Chondrocyte (in vitro differentiated cells): Measurements from ENCODE around the gene PDIA4. TPM values are rescaled to one million over a fixed set of nuclear protein-coding genes. Genes with fewer than 3 reads are reported as not detected.
A peak's percentile ranks its signal among the peaks of the same experiment; 100 is the strongest.
"Not testable (repeated sequence)": the region's sequence is repeated elsewhere in the genome, so short reads cannot be mapped to it uniquely, and the experiment has no call there.

Source experiments
- DNase-seq: peaks from one replicate; pipeline ENCODE4 v3.0.0; 2021; ENCODE audit warnings: mixed read lengths, low spot score
- H3K27ac Mint-ChIP-seq: one replicate; pipeline ENCODE4 v1.8.0; 2021; ENCODE audit warnings: mild to moderate bottlenecking, moderate library complexity, mixed read lengths; ENCODE audit not compliant: unreplicated experiment
- H3K27me3 Mint-ChIP-seq: 2 replicates; pipeline ENCODE4 v1.8.0; 2021; ENCODE audit warnings: low read depth, mixed read lengths
- H3K36me3 Mint-ChIP-seq: 2 replicates; pipeline ENCODE4 v1.8.0; 2021; ENCODE audit warnings: low read depth, mixed read lengths
- H3K4me1 Mint-ChIP-seq: 2 replicates; pipeline ENCODE4 v1.8.0; 2021; ENCODE audit warnings: low read depth, mild to moderate bottlenecking, mixed read lengths
- H3K4me3 Mint-ChIP-seq: one replicate; pipeline ENCODE4 v1.8.0; 2021; ENCODE audit warnings: mild to moderate bottlenecking, moderate library complexity, mixed read lengths; ENCODE audit not compliant: unreplicated experiment
- H3K9me3 Mint-ChIP-seq: 2 replicates; pipeline ENCODE4 v1.8.0; 2021; ENCODE audit warnings: low read depth, mixed read lengths
- CTCF ChIP-seq: fragments of 200-600 bp; sonication (generic); IDR thresholded peaks from 2 replicates; pipeline ENCODE4 v1.5.0; 2021; ENCODE audit warnings: antibody characterized with exemption, mild to moderate bottlenecking, moderate library complexity
- total RNA-seq: library from RNA; stranded (reverse); gene quantifications from 3 replicates; pipeline ENCODE4 v1.2.1, GENCODE V29; 2021

PDIA4 gene
- total RNA-seq, 1 donor from 2014 or later, result 140 TPM

- TF ChIP-seq CTCF, result no peak
- H3K27ac Mint-ChIP-seq, result no peak overlapping the region
- no peak for DNase-seq
- peaks cover 25% of the 10 kb centered on the region for H3K4me1 Mint-ChIP-seq
- H3K36me3 Mint-ChIP-seq, result peaks cover 17% of the 10 kb centered on the region
- H3K27me3 Mint-ChIP-seq, result no peaks in the 10 kb centered on the region
- no peaks in the 10 kb centered on the region for H3K9me3 Mint-ChIP-seq
- no peak overlapping the region for H3K4me3 Mint-ChIP-seq
Observed at GRCh38 chr7:149020483-149020882, 7.8 kb downstream of the PDIA4 start.

- Mint-ChIP-seq H3K27ac (no peak overlapping the region), H3K4me1 (peaks cover 4% of the 10 kb centered on the region), H3K4me3 (no peak overlapping the region), H3K27me3 (no peaks in the 10 kb centered on the region), H3K9me3 (no peaks in the 10 kb centered on the region), H3K36me3 (peaks cover 36% of the 10 kb centered on the region)
- no peak for DNase-seq
- TF ChIP-seq CTCF, result no peak
Observed at GRCh38 chr7:149016876-149017275, 11.4 kb downstream of the PDIA4 start.

GRCh38 chr7:149014309-149014708 is 14.0 kb downstream of the PDIA4 start:
- peaks cover 40% of the 10 kb centered on the region for H3K36me3 Mint-ChIP-seq
- H3K4me1 Mint-ChIP-seq, result no peaks in the 10 kb centered on the region
- TF ChIP-seq CTCF, result no peak
- H3K9me3 Mint-ChIP-seq, result no peaks in the 10 kb centered on the region
- no peak for DNase-seq
- no peaks in the 10 kb centered on the region for H3K27me3 Mint-ChIP-seq
- no peak overlapping the region for H3K27ac Mint-ChIP-seq
- no peak overlapping the region for H3K4me3 Mint-ChIP-seq

- Mint-ChIP-seq H3K4me1 (no peaks in the 10 kb centered on the region), H3K9me3 (no peaks in the 10 kb centered on the region), H3K27ac (no peak overlapping the region), H3K4me3 (no peak overlapping the region), H3K27me3 (no peaks in the 10 kb centered on the region), H3K36me3 (peaks cover 37% of the 10 kb centered on the region)
- TF ChIP-seq CTCF, result no peak
- no peak for DNase-seq
Observed at GRCh38 chr7:149013876-149014275, 14.4 kb downstream of the PDIA4 start.

- H3K4me3 Mint-ChIP-seq, H3K27me3 Mint-ChIP-seq, DNase-seq, H3K9me3 Mint-ChIP-seq, H3K4me1 Mint-ChIP-seq, H3K27ac Mint-ChIP-seq: not testable (repeated sequence)
- H3K36me3 Mint-ChIP-seq, result peaks cover 37% of the 10 kb centered on the region
Observed at GRCh38 chr7:149012730-149013129, 15.6 kb downstream of the PDIA4 start.

- Mint-ChIP-seq H3K36me3 (peaks cover 39% of the 10 kb centered on the region), H3K9me3 (no peaks in the 10 kb centered on the region), H3K27ac (no peak overlapping the region), H3K4me1 (no peaks in the 10 kb centered on the region), H3K27me3 (no peaks in the 10 kb centered on the region), H3K4me3 (no peak overlapping the region)
- peak; percentile 59 for DNase-seq
- no peak for TF ChIP-seq CTCF
Observed at GRCh38 chr7:149011491-149011890, 16.8 kb downstream of the PDIA4 start.
